ENCODE measurements around the gene DLG2. TPM values are rescaled to one million over a fixed set of nuclear protein-coding genes. Genes with fewer than 3 reads are reported as not detected.
A peak's percentile ranks its signal among the peaks of the same experiment; 100 is the strongest.

DLG2 gene
- total and polyA plus RNA-seq, 4 donors: 0.30 to 5.5 (median 0.68) TPM

DNA sequence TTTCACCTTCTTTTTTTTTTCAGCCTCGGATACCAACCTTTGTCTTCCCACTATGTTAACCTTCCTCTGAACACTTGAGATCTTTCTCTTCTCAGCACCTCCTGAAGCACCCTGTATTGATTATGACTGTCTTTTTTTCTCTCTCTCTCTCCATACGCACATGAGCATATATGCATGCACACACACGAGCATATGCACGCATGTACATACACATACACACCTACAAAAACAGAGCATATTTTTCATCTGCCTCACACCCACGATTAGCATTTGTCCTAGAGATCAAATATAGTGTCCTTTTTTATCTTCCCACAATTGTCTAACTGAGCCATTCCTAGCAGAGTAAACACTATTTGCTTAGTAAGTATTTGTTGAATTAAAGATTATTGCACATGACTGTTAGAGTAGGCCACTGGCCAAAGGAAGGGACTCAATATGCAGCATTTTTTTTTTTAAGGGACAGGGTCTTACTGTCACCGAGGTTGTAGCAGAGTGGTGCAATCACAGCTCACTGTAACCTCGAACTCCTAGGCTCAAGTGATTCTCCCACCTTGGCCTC lies 1718.8 kb downstream of the DLG2 start:
- Histone ChIP-seq H3K27me3 (ENCODE audit: control insufficient read depth in 4 of 4, insufficient read depth in 4 of 4, low read length in 3 of 4) (no peaks in the 10 kb centered on the region), H3K4me1 (ENCODE audit: control insufficient read depth in 4 of 4, insufficient read depth in 4 of 4, low read length in 3 of 4) (peaks cover 5 to 34% (median 31%) of the 10 kb centered on the region in 4 donors), H3K36me3 (ENCODE audit: control insufficient read depth in 4 of 4, insufficient read depth in 3 of 4, low read depth in 1 of 4, low read length in 3 of 4) (no peaks in the 10 kb centered on the region), H3K9me3 (ENCODE audit: control insufficient read depth in 4 of 4, low read length in 3 of 4) (no peaks in the 10 kb centered on the region), H3K27ac (ENCODE audit: low read depth in 1 of 2, low read length in 2 of 2) (no peak overlapping the region), H3K4me3 (ENCODE audit: low read depth in 1 of 3, low read length in 3 of 3) (no peak overlapping the region), H3K9ac (ENCODE audit: low read depth in 1 of 2, low read length in 2 of 2) (no peak overlapping the region)
- TF ChIP-seq TAF1 (conservative IDR thresholded peaks at IDR 0.05) (no peak), SP1 (IDR thresholded peaks at IDR 0.05) (peak; percentile 25), FOXA2 (IDR thresholded peaks at IDR 0.05) (peak; percentile 51), HNF4A (conservative IDR thresholded peaks at IDR 0.05) (peak; percentile 65 to 66), RAD21 (IDR thresholded peaks at IDR 0.05) (peak; percentile 23 to 36), YY1 (IDR thresholded peaks at IDR 0.05) (no peak), RXRA (IDR thresholded peaks at IDR 0.05) (peak in 1 of 2 donors; percentile 23), FOXA1 (IDR thresholded peaks at IDR 0.05) (peak; percentile 29)
- TF ChIP-seq, protein P1, sequence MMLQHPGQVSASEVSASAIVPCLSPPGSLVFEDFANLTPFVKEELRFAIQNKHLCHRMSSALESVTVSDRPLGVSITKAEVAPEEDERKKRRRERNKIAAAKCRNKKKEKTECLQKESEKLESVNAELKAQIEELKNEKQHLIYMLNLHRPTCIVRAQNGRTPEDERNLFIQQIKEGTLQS (IDR thresholded peaks at IDR 0.05): no peak
- TF ChIP-seq, protein P2, sequence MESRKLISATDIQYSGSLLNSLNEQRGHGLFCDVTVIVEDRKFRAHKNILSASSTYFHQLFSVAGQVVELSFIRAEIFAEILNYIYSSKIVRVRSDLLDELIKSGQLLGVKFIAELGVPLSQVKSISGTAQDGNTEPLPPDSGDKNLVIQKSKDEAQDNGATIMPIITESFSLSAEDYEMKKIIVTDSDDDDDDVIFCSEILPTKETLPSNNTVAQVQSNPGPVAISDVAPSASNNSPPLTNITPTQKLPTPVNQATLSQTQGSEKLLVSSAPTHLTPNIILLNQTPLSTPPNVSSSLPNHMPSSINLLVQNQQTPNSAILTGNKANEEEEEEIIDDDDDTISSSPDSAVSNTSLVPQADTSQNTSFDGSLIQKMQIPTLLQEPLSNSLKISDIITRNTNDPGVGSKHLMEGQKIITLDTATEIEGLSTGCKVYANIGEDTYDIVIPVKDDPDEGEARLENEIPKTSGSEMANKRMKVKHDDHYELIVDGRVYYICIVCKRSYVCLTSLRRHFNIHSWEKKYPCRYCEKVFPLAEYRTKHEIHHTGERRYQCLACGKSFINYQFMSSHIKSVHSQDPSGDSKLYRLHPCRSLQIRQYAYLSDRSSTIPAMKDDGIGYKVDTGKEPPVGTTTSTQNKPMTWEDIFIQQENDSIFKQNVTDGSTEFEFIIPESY (IDR thresholded peaks at IDR 0.05): no peak
- TF ChIP-seq, protein P3, sequence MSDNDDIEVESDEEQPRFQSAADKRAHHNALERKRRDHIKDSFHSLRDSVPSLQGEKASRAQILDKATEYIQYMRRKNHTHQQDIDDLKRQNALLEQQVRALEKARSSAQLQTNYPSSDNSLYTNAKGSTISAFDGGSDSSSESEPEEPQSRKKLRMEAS (IDR thresholded peaks at IDR 0.05): no peak
- 34% methylated on average over 7 of the region's 7 CpGs for WGBS
- DNase-seq (ENCODE audit: low spot score): no peak

DNA sequence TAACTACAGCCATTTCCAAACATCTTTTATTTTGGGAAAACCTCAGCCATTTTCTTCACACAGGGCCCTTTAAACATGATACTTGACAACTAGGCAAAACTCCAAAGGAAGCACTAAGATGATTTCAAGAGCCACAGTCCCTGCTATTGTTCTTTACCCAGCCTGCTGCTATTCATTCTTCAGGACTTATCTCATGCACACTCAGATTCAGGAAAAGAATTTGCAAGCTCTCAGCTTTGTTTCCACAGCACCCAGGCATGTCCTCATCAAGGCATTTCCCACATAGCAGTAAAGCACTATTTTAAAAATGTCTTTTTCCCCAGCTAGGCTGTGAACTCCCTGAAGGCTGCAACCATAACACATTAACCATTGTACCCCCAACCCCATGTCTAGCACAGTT lies 1731.6 kb downstream of the DLG2 start:
- no peak for TF ChIP-seq JUND (IDR thresholded peaks at IDR 0.05)
- TF ChIP-seq RAD21 (IDR thresholded peaks at IDR 0.05): no peak
- TF ChIP-seq EGR1 (IDR thresholded peaks at IDR 0.05; ENCODE audit: low read depth in 2 of 2): no peak
- TF ChIP-seq, protein P4, sequence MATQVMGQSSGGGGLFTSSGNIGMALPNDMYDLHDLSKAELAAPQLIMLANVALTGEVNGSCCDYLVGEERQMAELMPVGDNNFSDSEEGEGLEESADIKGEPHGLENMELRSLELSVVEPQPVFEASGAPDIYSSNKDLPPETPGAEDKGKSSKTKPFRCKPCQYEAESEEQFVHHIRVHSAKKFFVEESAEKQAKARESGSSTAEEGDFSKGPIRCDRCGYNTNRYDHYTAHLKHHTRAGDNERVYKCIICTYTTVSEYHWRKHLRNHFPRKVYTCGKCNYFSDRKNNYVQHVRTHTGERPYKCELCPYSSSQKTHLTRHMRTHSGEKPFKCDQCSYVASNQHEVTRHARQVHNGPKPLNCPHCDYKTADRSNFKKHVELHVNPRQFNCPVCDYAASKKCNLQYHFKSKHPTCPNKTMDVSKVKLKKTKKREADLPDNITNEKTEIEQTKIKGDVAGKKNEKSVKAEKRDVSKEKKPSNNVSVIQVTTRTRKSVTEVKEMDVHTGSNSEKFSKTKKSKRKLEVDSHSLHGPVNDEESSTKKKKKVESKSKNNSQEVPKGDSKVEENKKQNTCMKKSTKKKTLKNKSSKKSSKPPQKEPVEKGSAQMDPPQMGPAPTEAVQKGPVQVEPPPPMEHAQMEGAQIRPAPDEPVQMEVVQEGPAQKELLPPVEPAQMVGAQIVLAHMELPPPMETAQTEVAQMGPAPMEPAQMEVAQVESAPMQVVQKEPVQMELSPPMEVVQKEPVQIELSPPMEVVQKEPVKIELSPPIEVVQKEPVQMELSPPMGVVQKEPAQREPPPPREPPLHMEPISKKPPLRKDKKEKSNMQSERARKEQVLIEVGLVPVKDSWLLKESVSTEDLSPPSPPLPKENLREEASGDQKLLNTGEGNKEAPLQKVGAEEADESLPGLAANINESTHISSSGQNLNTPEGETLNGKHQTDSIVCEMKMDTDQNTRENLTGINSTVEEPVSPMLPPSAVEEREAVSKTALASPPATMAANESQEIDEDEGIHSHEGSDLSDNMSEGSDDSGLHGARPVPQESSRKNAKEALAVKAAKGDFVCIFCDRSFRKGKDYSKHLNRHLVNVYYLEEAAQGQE (IDR thresholded peaks at IDR 0.05): no peak
- no peak for TF ChIP-seq FOXA2 (IDR thresholded peaks at IDR 0.05)
- no peak for TF ChIP-seq HNF4G (IDR thresholded peaks at IDR 0.05)
- TF ChIP-seq, protein P1 (IDR thresholded peaks at IDR 0.05): no peak
- TF ChIP-seq SP1 (IDR thresholded peaks at IDR 0.05): no peak
- Histone ChIP-seq H3K27ac (ENCODE audit: low read depth in 1 of 2, low read length in 2 of 2) (no peak overlapping the region), H3K36me3 (ENCODE audit: control insufficient read depth in 4 of 4, insufficient read depth in 3 of 4, low read depth in 1 of 4, low read length in 3 of 4) (no peaks in the 10 kb centered on the region), H3K27me3 (ENCODE audit: control insufficient read depth in 4 of 4, insufficient read depth in 4 of 4, low read length in 3 of 4) (no peaks in the 10 kb centered on the region), H3K4me1 (ENCODE audit: control insufficient read depth in 4 of 4, insufficient read depth in 4 of 4, low read length in 3 of 4) (no peaks in the 10 kb centered on the region), H3K4me3 (ENCODE audit: low read depth in 1 of 3, low read length in 3 of 3) (no peak overlapping the region), H3K9ac (ENCODE audit: low read depth in 1 of 2, low read length in 2 of 2) (no peak overlapping the region), H3K9me3 (ENCODE audit: control insufficient read depth in 4 of 4, low read length in 3 of 4) (no peaks in the 10 kb centered on the region)
- no peak for DNase-seq (ENCODE audit: low spot score)
